SHP77 (cell line): ENCODE measurements around the gene IKZF1.

Experiments used
- DNase-seq, 2 experiments: peaks; one replicate each; lab custom pipeline; 2025; lab: John Stamatoyannopoulos, UW

Gene IKZF1

GRCh38 chr7:50355817-50356178 is 51.3 kb downstream of the IKZF1 start:
- no peak for DNase-seq

GRCh38 chr7:50356212-50356944 is 51.9 kb downstream of the IKZF1 start:
- no peak for DNase-seq

- no peak for DNase-seq
These were observed 52.4 kb downstream of the IKZF1 start for GRCh38 chr7:50356945-50357268.

DNA sequence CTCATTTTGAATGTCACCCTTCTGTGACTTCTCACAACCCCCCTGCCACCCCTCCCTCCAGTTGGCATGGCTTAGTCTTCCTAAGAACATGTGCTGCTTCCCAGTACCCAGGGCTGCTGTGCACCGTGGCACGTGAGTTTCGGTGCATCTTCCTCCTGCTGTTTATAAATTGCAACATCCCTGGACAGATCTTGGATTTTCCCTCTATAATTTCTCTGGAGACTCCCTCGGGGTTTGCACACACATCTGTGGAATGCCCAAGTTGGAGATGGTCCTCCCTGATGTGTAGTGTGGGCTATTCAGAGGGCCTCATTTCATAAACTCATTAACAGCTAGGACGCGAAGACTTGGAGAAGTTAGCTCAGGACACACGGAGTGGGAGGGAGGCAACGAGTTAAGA is 52.9 kb downstream of the IKZF1 start:
- DNase-seq: no peak

DNA sequence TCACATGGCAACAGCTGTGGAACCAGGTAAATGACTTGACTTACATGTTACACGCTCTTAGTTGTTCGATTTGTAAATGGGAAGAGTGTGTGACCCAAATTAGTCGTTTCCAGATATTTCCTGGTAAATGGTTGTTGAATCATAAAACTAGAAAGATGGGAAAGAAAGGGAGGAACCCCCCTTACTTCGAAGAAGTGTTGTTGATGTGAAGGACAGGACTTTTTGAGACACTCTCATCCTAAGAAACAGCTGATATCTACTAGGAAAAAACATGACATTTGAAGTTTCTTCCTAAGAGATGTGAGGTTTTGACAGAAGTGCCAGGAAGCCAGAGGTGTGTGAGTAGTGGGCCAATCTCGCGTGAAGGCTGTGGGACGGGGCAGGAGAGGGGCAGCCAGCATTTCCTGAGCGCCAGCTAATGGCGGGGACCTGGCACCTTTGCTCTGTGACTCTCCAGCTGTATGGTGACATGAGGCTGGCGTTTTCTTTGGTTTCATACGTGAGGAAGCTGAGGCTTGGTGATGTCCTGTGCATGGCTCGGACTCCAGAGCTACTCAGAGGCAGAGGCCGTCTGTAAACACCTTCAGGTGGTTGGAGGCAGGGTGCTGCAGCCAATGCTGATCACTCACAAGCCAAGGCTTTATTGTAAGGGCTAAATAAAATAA is 53.7 kb downstream of the IKZF1 start:
- DNase-seq: no peak

- DNase-seq: no peak
These were observed 54.3 kb downstream of the IKZF1 start for GRCh38 chr7:50358779-50359178.

GRCh38 chr7:50359258-50359994 is 54.9 kb downstream of the IKZF1 start:
- no peak for DNase-seq

GRCh38 chr7:50359995-50360925 is 55.7 kb downstream of the IKZF1 start:
- DNase-seq: no peak

- no peak for DNase-seq
These were observed 57.6 kb downstream of the IKZF1 start for GRCh38 chr7:50362142-50362541.

GRCh38 chr7:50362712-50363282 is 58.3 kb downstream of the IKZF1 start:
- DNase-seq: no peak

DNA sequence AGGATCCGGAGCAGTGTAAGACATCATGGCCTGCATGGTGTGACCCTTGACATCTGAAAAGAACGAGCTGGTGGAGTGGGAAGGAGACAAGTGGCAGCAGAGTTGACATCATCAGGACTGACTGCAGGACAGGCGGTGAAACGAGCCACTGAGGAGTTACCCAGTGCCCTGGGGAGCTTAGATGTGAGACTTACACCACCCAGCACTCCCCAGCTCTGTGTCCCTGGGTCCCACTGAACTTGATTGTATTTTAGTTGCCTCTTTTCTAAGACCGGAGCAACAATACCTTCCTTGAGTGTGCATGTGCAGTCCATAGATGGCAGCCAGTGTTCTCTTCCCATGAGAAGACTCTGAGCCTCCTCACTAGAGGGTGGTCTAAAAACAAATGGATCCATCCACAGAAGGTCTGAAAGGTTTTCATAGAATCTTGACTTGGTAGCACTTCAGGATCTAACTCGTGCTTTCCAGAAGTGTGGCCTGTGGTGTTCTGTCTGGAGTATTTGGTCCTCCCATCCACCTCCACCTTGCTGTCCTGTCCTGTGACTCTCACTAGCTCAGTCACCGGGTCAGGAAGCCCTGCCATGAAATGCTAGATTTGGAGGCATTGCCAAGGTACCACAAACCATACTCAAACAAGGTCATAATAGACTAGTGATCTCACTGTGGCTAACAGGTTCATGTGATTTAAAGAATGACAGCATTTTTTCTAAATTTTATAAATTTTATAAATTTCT is 59.0 kb downstream of the IKZF1 start:
- DNase-seq: no peak

GRCh38 chr7:50364645-50365044 is 60.1 kb downstream of the IKZF1 start:
- no peak for DNase-seq

DNA sequence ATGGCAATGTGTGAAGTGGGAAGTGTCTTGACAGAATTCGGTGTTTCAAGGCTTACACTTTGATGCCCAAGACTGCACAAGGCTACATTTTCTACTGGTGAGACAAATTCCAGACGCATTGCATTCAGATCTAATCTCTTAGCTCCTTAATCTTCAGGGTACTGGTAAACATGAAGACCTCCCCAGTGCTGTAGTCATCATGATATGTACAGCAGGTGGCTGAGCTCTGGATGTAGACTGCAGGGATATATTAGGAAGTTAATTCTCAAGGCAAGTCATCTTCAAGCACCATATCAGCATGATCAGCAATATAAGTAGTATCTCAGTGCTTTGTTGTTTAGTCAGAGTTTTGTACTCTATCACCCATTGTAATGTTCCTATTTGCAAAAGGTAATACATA is 61.8 kb downstream of the IKZF1 start:
- DNase-seq: no peak

GRCh38 chr7:50367100-50367499 is 62.6 kb downstream of the IKZF1 start:
- DNase-seq: no peak

- DNase-seq: no peak
These were observed 63.1 kb downstream of the IKZF1 start for GRCh38 chr7:50367570-50367969.

DNA sequence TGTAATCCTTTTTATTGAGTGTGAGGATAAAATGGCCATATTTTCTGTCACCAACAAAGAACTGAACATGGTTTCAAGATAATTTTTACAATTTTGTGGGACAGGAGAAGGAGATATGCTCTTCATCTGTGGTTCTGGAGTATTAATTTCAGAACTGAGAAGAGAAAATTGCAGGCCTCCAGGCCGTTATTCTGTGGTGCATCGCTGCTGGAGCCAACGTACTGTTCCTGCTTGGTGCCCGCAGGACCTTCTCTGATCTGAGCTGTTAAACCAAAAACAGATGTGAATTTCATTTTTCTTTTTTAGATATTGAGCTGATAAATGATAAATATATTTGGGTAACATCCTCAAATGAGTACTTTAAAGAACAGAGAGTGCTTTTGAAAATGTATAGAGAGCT is 63.9 kb downstream of the IKZF1 start:
- DNase-seq: no peak

- DNase-seq: peak; percentile 31 to 55
These were observed 64.9 kb downstream of the IKZF1 start for GRCh38 chr7:50369143-50370026.

DNA sequence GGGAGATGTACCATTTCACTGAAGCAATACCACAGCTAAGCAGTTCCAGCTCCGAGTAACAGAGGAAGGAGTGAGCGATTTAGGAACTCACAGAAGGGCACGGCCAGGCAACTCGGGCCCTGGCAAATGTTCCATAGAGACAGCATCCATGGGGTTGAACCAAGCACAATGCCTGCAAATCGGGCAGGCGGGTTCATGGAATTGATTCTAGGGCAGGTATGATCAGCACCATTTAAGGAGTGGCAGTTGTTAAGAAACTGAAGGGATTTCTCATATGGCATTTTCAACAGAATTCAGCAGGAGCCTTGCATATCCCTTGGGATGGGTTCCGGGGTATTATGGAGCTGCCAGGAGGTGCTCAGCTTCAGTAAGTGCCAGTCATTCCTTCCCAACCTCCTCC is 66.4 kb downstream of the IKZF1 start:
- no peak for DNase-seq

- DNase-seq: no peak
These were observed 67.1 kb downstream of the IKZF1 start for GRCh38 chr7:50371551-50372021.

DNA sequence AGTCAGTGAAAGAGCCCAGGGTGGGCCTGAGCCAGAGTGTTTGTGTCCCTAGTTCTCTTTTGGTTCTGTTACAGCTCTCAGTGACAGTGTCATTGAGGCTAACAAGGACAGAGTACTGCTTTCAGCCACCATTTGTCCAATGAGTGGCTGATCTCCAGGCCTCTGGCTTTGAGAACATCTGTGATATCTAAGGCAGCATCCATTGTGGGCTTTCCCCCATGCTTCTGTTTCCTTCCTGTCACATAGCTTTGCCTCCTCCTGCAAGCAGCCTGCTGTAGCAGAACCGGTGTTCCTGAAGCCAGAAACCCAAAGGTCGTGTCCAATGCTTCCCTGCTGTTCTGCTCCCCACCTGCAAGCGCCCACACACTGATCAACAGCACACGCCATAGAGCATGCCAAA is 68.4 kb downstream of the IKZF1 start:
- DNase-seq: no peak
